D721Med (cell line): ENCODE results near the gene ANO1.
"Not testable (repeated sequence)": the region's sequence is repeated elsewhere in the genome, so short reads cannot be mapped to it uniquely, and the experiment has no call there.

Experiments used
- DNase-seq: peaks from one replicate; pipeline ENCODE4 v3.0.0; 2011; ENCODE audit warnings: low spot score; ENCODE audit not compliant: insufficient read length
- FAIRE-seq: peaks from 2 replicates; lab custom pipeline; 2011; peaks lifted over from hg19 to GRCh38; lab: Jason Lieb, UNC
- CTCF ChIP-seq: IDR thresholded peaks from 2 replicates; pipeline ENCODE4 v1.5.1; 2012; ENCODE audit warnings: mild to moderate bottlenecking, control low read depth; ENCODE audit not compliant: insufficient read depth; ENCODE audit errors: missing control alignments

The ANO1 gene

DNA sequence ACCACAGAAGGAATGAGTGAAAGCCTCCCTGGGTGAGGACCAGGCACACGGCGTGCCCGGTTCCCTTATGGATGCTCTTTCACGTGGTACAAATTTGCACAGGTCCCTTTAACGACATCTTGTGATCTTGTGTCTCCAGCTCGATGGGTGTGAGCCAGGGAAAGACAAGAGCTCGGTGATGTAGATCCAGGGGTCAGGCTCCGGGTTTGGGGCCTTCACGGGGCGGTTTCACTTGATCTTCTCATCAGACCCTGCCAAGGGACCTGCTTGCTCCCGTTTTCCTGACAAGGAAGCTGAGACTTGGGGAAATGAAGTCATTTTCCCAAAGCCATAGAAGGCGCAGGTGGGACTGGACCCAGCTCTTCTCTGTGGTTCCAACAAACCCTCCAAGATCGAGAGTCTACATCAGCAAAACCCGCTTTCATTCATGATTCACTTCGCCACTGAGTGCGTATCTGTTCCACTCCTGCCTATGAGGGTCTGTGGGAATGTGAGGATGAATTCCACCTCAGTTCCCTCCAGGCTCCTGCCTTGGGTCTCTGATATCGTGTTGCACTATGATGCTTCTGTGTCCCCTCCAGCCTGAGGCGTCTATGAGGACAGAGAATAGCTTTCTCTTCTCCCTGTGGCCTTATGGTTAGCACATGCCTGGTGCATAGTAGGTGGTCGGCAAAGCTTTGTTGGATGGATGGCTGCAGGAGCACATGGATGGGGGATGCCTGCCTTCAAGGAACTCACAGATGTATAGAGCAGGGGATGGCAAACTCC, 45.0 kb upstream of the ANO1 start:
- TF ChIP-seq CTCF = no peak
- DNase-seq (no peak), FAIRE-seq (no peak)

DNA sequence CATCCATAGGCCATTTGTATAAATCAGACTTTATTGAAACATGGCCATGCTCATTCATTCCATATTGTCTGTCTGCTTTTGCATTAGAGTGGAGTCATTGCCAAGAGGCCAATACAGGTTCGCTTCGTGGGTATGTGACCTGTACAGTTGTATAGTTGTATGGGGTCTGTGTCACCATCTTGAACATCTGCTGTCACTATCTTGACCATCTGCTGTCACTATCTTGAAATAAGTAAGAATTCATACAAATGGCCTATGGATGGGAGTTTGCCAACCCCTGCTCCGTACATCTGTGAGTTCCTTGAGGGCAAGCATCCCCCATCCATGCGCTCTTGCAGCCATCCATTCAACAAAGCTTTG, 44.4 kb upstream of the ANO1 start:
- FAIRE-seq (no peak), DNase-seq (no peak)
- no peak for TF ChIP-seq CTCF

- DNase-seq (no peak), FAIRE-seq (no peak)
- TF ChIP-seq CTCF = no peak
Measured at GRCh38 chr11:70034740-70035365, 43.3 kb upstream of the ANO1 start.

GRCh38 chr11:70035665-70036064, 42.5 kb upstream of the ANO1 start:
- FAIRE-seq, DNase-seq: not testable (repeated sequence)

- no peak for TF ChIP-seq CTCF
- DNase-seq (no peak), FAIRE-seq (no peak)
Measured at GRCh38 chr11:70036971-70037882, 40.9 kb upstream of the ANO1 start.

DNA sequence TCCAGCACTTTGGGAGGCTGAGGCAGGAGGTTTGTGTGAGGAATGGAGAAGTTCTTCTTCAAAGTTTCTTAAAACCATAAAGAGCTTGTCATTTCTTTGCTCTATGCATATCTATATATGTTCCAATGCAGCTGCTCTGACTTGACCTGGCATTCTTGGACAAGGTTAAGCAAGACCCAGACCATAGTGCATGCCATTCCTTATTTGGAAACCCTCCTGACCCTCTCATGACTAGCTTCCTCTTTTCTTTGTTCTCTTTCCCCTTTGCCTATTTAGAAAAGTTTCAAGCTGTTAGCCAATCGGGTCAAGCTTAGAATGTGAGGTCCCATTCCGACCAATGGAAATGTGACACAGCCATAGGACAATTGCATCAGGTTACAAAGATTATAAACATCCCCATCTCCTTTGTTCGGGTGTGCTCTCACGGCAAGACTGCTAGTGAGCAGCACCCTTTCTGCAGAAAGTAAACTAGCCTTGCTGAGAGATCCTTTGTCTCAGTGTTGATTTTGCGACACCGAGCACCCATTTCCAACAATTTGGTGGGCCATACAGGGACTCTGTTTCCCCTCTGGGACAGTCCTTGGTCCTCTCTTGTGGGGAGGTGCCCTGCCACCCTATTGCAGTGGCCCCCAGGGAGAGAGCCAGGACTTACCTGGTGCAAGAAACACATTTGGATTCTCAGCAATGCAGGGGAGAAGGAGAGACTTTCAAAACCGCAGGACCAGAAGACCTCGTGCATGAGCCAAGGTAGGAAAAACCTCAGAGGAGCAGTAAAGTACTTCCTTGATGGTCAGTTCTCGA, 39.9 kb upstream of the ANO1 start:
- no peak for FAIRE-seq
- no peak for DNase-seq

More for the DNA sequence above, 39.9 kb upstream of the ANO1 start:
- no peak for TF ChIP-seq CTCF
